SK-N-SH (cell line): Measurements from ENCODE around the gene ATM. TPM values are rescaled to one million over a fixed set of nuclear protein-coding genes. Genes with fewer than 3 reads are reported as not detected.

Source experiments
- CTCF ChIA-PET: fragments of 300-600, 350-600 bp; formaldehyde crosslinking; extraction: SDS; loops from one replicate; lab custom pipeline; 2021; lab: Yijun Ruan, JAX
- POLR2A ChIA-PET: fragments of 350-600 bp; sonication (Branson Sonifier 250); formaldehyde crosslinking; extraction: SDS; loops from one replicate; lab custom pipeline; 2020; ENCODE audit warnings: antibody characterized with exemption, inconsistent platforms; lab: Yijun Ruan, JAX
- DNase-seq: peaks from one replicate; pipeline ENCODE4 v3.0.0; 2012
- H2AFZ ChIP-seq: fragments of 200-600 bp; sonication (generic); 2 replicates; pipeline ENCODE4 v1.8.1; 2016; ENCODE audit warnings: antibody characterized with exemption, mild to moderate bottlenecking, low read depth
- H3F3A ChIP-seq: fragments of 200-600 bp; sonication (generic); replicated peaks from 2 replicates; pipeline ENCODE3; 2016; ENCODE audit warnings: antibody characterized with exemption, mild to moderate bottlenecking; ENCODE audit not compliant: insufficient read depth
- H3K27ac ChIP-seq, 2 experiments: fragments of 200-500 bp in 1 of 2; fragments of 200-600 bp in 1 of 2; sonication (Bioruptor generic) in 1 of 2; sonication (generic), shearing (Covaris generic) in 1 of 2; 2 replicates each; pipeline versions ENCODE4 v1.5.1 to v1.6.1; 2014 to 2016; ENCODE audit warnings: low read depth in 2 of 2, inconsistent platforms in 1 of 2, low read length in 1 of 2, mild to moderate bottlenecking in 1 of 2, mixed read lengths in 1 of 2
- H3K27me3 ChIP-seq: fragments of 200-600 bp; sonication (generic), shearing (Covaris generic); 2 replicates; pipeline ENCODE4 v1.6.1; 2016; ENCODE audit warnings: mixed run types; ENCODE audit not compliant: insufficient read depth
- H3K36me3 ChIP-seq, 2 experiments: fragments of 200-500 bp in 1 of 2; fragments of 200-600 bp in 1 of 2; sonication (Bioruptor generic) in 1 of 2; sonication (generic) in 1 of 2; replicated peaks in 1 of 2; 2 replicates each; pipeline versions ENCODE3 to v1.5.1; 2014 to 2016; ENCODE audit warnings: low read length in 1 of 2, mild to moderate bottlenecking in 1 of 2; ENCODE audit not compliant: insufficient read depth in 2 of 2, control insufficient read depth in 1 of 2
- H3K4me1 ChIP-seq, 2 experiments: fragments of 200-500 bp in 1 of 2; fragments of 200-600 bp in 1 of 2; sonication (Bioruptor generic) in 1 of 2; sonication (generic), shearing (Covaris generic) in 1 of 2; 2 replicates each; pipeline versions ENCODE4 v1.5.1 to v1.6.1; 2014 to 2016; ENCODE audit warnings: low read depth in 1 of 2, low read length in 1 of 2, mixed run types in 1 of 2; ENCODE audit not compliant: insufficient read depth in 2 of 2, control insufficient read depth in 1 of 2
- H3K4me2 ChIP-seq: fragments of 200-600 bp; sonication (generic), shearing (Covaris generic); 2 replicates; pipeline ENCODE4 v1.6.1; 2017; ENCODE audit warnings: mixed run types
- H3K4me3 ChIP-seq, 2 experiments: fragments of 200-500 bp in 1 of 2; fragments of 200-600 bp in 1 of 2; sonication (Bioruptor generic) in 1 of 2; sonication (generic), shearing (Covaris generic) in 1 of 2; 2 replicates each; pipeline versions ENCODE4 v1.5.1 to v1.8.1; 2014 to 2016; ENCODE audit warnings: low read depth in 2 of 2, inconsistent platforms in 1 of 2, low read length in 1 of 2, mild to moderate bottlenecking in 1 of 2, mixed read lengths in 1 of 2, moderate library complexity in 1 of 2
- H3K79me2 ChIP-seq: fragments of 200-600 bp; sonication (generic); 2 replicates; pipeline ENCODE4 v1.8.1; 2017; ENCODE audit warnings: mild to moderate bottlenecking; ENCODE audit not compliant: insufficient read depth
- H3K9ac ChIP-seq: fragments of 200-600 bp; sonication (generic); 2 replicates; pipeline ENCODE4 v1.6.1; 2017; ENCODE audit warnings: mixed run types
- H3K9me2 ChIP-seq: fragments of 200-600 bp; sonication (generic); 2 replicates; pipeline ENCODE4 v1.6.1; 2017; ENCODE audit warnings: mixed run types
- H3K9me3 ChIP-seq: fragments of 200-600 bp; sonication (generic); 2 replicates; pipeline ENCODE4 v1.6.1; 2017; ENCODE audit warnings: mixed run types, mild to moderate bottlenecking, moderate library complexity
- H4K20me1 ChIP-seq: fragments of 200-600 bp; sonication (generic); 2 replicates; pipeline ENCODE4 v1.6.1; 2017; ENCODE audit warnings: mild to moderate bottlenecking, mixed run types; ENCODE audit not compliant: insufficient read depth
- EZH2phosphoT487 ChIP-seq: fragments of 200-600 bp; sonication (generic); IDR thresholded peaks from 2 replicates; pipeline ENCODE4 v1.6.1; 2017; ENCODE audit warnings: low read depth, mixed run types, mild to moderate bottlenecking, antibody characterized with exemption, moderate library complexity, borderline replicate concordance
- JUND ChIP-seq: IDR thresholded peaks from 2 replicates; pipeline ENCODE4 v1.4.0; 2012
- RAD21 ChIP-seq: IDR thresholded peaks from 2 replicates; pipeline ENCODE4 v1.6.1; 2012; ENCODE audit warnings: mild to moderate bottlenecking, low read length
- RCOR1 ChIP-seq: fragments of 150-350 bp; IDR thresholded peaks from 2 replicates; pipeline ENCODE4 v1.6.1; 2017; ENCODE audit warnings: antibody characterized with exemption, low read length
- REST ChIP-seq: IDR thresholded peaks from 2 replicates; pipeline ENCODE4 v1.6.1; 2012; ENCODE audit warnings: mild to moderate bottlenecking, low read depth, low read length, moderate library complexity
- RXRA ChIP-seq: IDR thresholded peaks from 2 replicates; pipeline ENCODE4 v1.4.0; 2012; ENCODE audit warnings: low read depth, mild to moderate bottlenecking, borderline replicate concordance
- TCF12 ChIP-seq: IDR thresholded peaks from 2 replicates; pipeline ENCODE4 v1.4.0; 2012
- TEAD4 ChIP-seq: IDR thresholded peaks from 2 replicates; pipeline ENCODE4 v1.4.0; 2012; ENCODE audit warnings: mild to moderate bottlenecking, borderline replicate concordance; ENCODE audit not compliant: insufficient read depth
- USF1 ChIP-seq: IDR thresholded peaks from 2 replicates; pipeline ENCODE4 v1.4.0; 2012; ENCODE audit warnings: low read depth, borderline replicate concordance
- YY1 ChIP-seq: IDR thresholded peaks from 2 replicates; pipeline ENCODE4 v1.4.0; 2012; ENCODE audit warnings: low read depth, mild to moderate bottlenecking
- ZBTB33 ChIP-seq: IDR thresholded peaks from 2 replicates; pipeline ENCODE4 v1.4.0; 2012; ENCODE audit warnings: low read depth, borderline replicate concordance
- polyA plus RNA-seq, 3 experiments: library from polyadenylated mRNA; depleted of rRNA; stranded (reverse); fragments of >200 nt; gene quantifications; 2 replicates each; pipeline ENCODE4 v1.2.3, GENCODE V29; 2012
- TF ChIP-seq, protein P1 (sequence below): IDR thresholded peaks from 2 replicates; pipeline ENCODE4 v1.4.0; 2012; ENCODE audit warnings: low read depth

Gene ATM
- polyA plus RNA-seq, 1 of the 3 experiments (the other 2 are of a cell fraction) = 14.1 TPM

- CTCF ChIA-PET = interaction anchor here (0.8 kb wide), 1 partner anchor 22 kb away, joined by 3 read pairs; no protein-coding TSS in a partner anchor
Measured at GRCh38 chr11:108370315-108370714, 147.4 kb downstream of the ATM start.

More at GRCh38 chr11:108370315-108370714, 147.4 kb downstream of the ATM start:
- Histone ChIP-seq H3K9me3 (no peaks in the 10 kb centered on the region), H4K20me1 (no peaks in the 10 kb centered on the region), H3K4me3 (no peak overlapping the region), H3K36me3 (peaks cover 9 to 10% of the 10 kb centered on the region in 2 experiments), H3K4me2 (no peak overlapping the region), H3K27me3 (no peaks in the 10 kb centered on the region), H2AFZ (no peak overlapping the region), H3F3A (no peaks in the 10 kb centered on the region), H3K27ac (no peak overlapping the region), H3K9me2 (no peaks in the 10 kb centered on the region), H3K4me1 (no peaks in the 10 kb centered on the region), H3K79me2 (no peaks in the 10 kb centered on the region), H3K9ac (no peak overlapping the region)
- POLR2A ChIA-PET = no interaction called here
- no peak for DNase-seq
- TF ChIP-seq ZBTB33 (no peak), TEAD4 (no peak), TCF12 (no peak), EZH2phosphoT487 (no peak), USF1 (no peak), YY1 (no peak), RXRA (no peak), REST (no peak), JUND (no peak), RCOR1 (no peak), RAD21 (no peak)
- TF ChIP-seq, protein P1, sequence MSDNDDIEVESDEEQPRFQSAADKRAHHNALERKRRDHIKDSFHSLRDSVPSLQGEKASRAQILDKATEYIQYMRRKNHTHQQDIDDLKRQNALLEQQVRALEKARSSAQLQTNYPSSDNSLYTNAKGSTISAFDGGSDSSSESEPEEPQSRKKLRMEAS = no peak
